Panc1 (cell line): ENCODE data around the gene PKP1. TPM values are rescaled to one million over a fixed set of nuclear protein-coding genes. Genes with fewer than 3 reads are reported as not detected.
"Not testable (repeated sequence)": the region's sequence is repeated elsewhere in the genome, so short reads cannot be mapped to it uniquely, and the experiment has no call there.

Experiments used
- ATAC-seq: fragments of 200-7000 bp; cut with Tn5 transposase; 2 replicates; pipeline ENCODE4 v1.9.1; 2020; ENCODE audit warnings: mild to moderate bottlenecking, moderate library complexity
- BruUV-seq: library from RNA; stranded (reverse); fragments of 400-500 nt; replicated peaks from 2 replicates; lab custom pipeline; 2021; lab: Mats Ljungman, UMichigan
- CTCF ChIA-PET: fragments of 300-600 bp; sonication (Branson Sonifier 250); formaldehyde crosslinking; loops from one replicate; lab custom pipeline; 2022; ENCODE audit warnings: antibody characterized with exemption; lab: Charles Lee
- POLR2A ChIA-PET: fragments of 300-600 bp; sonication (Branson Sonifier 250); formaldehyde crosslinking; loops from one replicate; lab custom pipeline; 2022; ENCODE audit warnings: antibody characterized with exemption; lab: Charles Lee
- DNase-seq: peaks from one replicate; pipeline ENCODE4 v3.0.0-alpha.2; 2010; ENCODE audit warnings: low read depth, low spot score
- H3K27ac ChIP-seq: 2 replicates; pipeline ENCODE4 v1.5.1; 2011; ENCODE audit warnings: mild to moderate bottlenecking, low read length, inconsistent platforms
- H3K27me3 ChIP-seq: fragments of 200-500 bp; sonication (Bioruptor generic); 2 replicates; pipeline ENCODE4 v1.6.0; 2014; ENCODE audit warnings: low read length, inconsistent platforms; ENCODE audit not compliant: control insufficient read depth, insufficient read depth
- H3K36me3 ChIP-seq: fragments of 200-500 bp; sonication (Bioruptor generic); 2 replicates; pipeline ENCODE4 v1.5.1; 2014; ENCODE audit warnings: inconsistent platforms, mild to moderate bottlenecking, low read length, moderate library complexity; ENCODE audit not compliant: control insufficient read depth, insufficient read depth
- H3K4me1 ChIP-seq: 2 replicates; pipeline ENCODE4 v1.5.1; 2011; ENCODE audit warnings: inconsistent platforms, mild to moderate bottlenecking, low read length, moderate library complexity; ENCODE audit not compliant: control insufficient read depth, insufficient read depth
- H3K4me3 ChIP-seq, 2 experiments: 2 replicates each; pipeline ENCODE4 v1.5.1; 2011 to 2012; ENCODE audit warnings: low read depth in 2 of 2, low read length in 2 of 2, mild to moderate bottlenecking in 2 of 2, inconsistent platforms in 1 of 2, moderate library complexity in 1 of 2
- H3K9me3 ChIP-seq: fragments of 200-500 bp; sonication (Bioruptor generic); 2 replicates; pipeline ENCODE4 v1.5.1; 2014; ENCODE audit warnings: low read depth, mild to moderate bottlenecking, inconsistent platforms, low read length, moderate library complexity; ENCODE audit not compliant: control insufficient read depth, insufficient read depth
- POLR2AphosphoS5 ChIP-seq: IDR thresholded peaks from 2 replicates; pipeline ENCODE4 v1.6.1; 2012; ENCODE audit warnings: mild to moderate bottlenecking, low read depth, low read length, moderate library complexity
- SIN3A ChIP-seq: IDR thresholded peaks from 2 replicates; pipeline ENCODE4 v1.6.1; 2012; ENCODE audit warnings: low read depth, mild to moderate bottlenecking, low read length, moderate library complexity, borderline replicate concordance; ENCODE audit not compliant: insufficient read depth
- TCF7L2 ChIP-seq: IDR thresholded peaks from 2 replicates; pipeline ENCODE4 v1.6.1; 2011; ENCODE audit warnings: mild to moderate bottlenecking, low read depth, low read length, inconsistent platforms
- in situ Hi-C: cut with HindIII; loops from 2 replicates; pipeline ENCODE4 v1.10.0; 2016; ENCODE audit warnings: low sequenced_read_pairs, low pct_unique_long_range_greater_than_20kb
- intact Hi-C: fragments of 100-400 bp; cut with micrococcal nuclease; formaldehyde crosslinking; loops from one replicate; pipeline ENCODE4 v1.10.0; 2022; ENCODE audit not compliant: unreplicated experiment
- total RNA-seq: library from RNA; stranded (reverse); gene quantifications from one replicate; pipeline ENCODE4 v1.2.1, GENCODE V29; 2021; ENCODE audit not compliant: unreplicated experiment
- TF ChIP-seq, protein P1 (sequence below): fragments of 450-650 bp; IDR thresholded peaks from 2 replicates; pipeline ENCODE4 v1.5.1; 2017; ENCODE audit warnings: mild to moderate bottlenecking
- TF ChIP-seq, protein P2 (sequence below), 2 experiments: IDR thresholded peaks; 2 replicates each; pipeline ENCODE4 v1.6.1; 2011 to 2012; ENCODE audit warnings: low read depth in 2 of 2, control low read depth in 1 of 2, low read length in 1 of 2, mild to moderate bottlenecking in 1 of 2, moderate library complexity in 1 of 2; ENCODE audit not compliant: insufficient read depth in 1 of 2

PKP1 gene
- total RNA-seq, 1 experiment from 2014 or later, result 0.44 TPM

DNA sequence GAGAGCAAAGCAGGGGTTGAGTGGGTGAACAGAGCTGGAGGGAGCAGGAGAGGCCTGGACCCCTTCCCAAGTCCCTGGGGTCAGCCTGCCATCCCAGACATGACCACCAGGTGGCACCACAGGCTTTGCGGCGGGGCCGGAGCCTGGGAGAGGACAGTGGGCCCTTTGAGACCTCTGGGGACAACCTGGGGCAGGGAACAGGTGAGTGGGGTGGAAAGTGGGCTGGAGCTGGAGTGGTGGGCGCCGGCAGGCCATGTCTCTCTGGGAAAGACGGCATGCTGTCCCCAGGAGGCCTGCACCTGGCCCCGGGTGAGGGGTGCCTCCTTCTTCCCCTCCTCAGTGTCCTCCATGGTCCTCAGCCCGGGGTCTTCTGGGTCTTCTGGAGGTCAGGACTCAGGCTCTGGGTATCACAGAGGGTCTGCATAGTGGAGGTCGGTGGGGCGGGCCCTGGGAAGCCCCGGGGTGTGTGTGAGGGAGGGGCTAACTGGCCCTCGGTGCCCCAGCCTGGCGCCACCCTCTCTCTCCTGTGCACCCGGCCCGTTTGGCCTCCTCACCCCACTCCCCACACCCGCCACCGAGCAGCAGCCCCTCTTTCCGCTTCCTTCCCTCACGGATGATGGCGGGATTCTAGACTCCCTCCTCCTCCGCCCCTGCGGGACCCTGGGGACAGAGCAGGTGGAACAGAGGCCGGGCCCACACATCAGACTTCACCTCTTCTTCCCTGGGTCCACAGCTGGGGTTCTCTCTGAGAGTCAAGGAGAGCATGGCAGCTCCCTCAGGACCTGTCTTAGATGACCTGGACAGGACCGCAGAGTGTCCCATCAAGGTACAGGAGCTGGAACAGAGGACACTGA lies 28.5 kb upstream of the PKP1 start:
- no peak for DNase-seq
- no peaks in the 10 kb centered on the region for H3K4me1 ChIP-seq
- in situ Hi-C loops, result no loop called here
- no peaks in the 10 kb centered on the region for H3K9me3 ChIP-seq
- ATAC-seq, result peak; percentile 83
- H3K27me3 ChIP-seq, result no peaks in the 10 kb centered on the region; the same call in 1 of the 2 replicates
- CTCF ChIA-PET, result interaction anchor here (0.6 to 1.0 kb wide), 3 partner anchors 92 to 199 kb away, joined by 3 to 4 read pairs (median 3); no protein-coding TSS in a partner anchor
- POLR2A ChIA-PET, result no interaction called here
- H3K27ac ChIP-seq, result no peak overlapping the region
- intact Hi-C loops, result loop anchor here (2.0 to 5.0 kb wide), 2 partner anchors 92 to 106 kb away; no protein-coding TSS in a partner anchor
- TF ChIP-seq TCF7L2, result no peak
- TF ChIP-seq, protein P1, sequence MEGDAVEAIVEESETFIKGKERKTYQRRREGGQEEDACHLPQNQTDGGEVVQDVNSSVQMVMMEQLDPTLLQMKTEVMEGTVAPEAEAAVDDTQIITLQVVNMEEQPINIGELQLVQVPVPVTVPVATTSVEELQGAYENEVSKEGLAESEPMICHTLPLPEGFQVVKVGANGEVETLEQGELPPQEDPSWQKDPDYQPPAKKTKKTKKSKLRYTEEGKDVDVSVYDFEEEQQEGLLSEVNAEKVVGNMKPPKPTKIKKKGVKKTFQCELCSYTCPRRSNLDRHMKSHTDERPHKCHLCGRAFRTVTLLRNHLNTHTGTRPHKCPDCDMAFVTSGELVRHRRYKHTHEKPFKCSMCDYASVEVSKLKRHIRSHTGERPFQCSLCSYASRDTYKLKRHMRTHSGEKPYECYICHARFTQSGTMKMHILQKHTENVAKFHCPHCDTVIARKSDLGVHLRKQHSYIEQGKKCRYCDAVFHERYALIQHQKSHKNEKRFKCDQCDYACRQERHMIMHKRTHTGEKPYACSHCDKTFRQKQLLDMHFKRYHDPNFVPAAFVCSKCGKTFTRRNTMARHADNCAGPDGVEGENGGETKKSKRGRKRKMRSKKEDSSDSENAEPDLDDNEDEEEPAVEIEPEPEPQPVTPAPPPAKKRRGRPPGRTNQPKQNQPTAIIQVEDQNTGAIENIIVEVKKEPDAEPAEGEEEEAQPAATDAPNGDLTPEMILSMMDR, result peak; percentile 98
- no peaks in the 10 kb centered on the region for H3K36me3 ChIP-seq
- no peak overlapping the region for H3K4me3 ChIP-seq
- no TSS peak for BruUV-seq

DNA sequence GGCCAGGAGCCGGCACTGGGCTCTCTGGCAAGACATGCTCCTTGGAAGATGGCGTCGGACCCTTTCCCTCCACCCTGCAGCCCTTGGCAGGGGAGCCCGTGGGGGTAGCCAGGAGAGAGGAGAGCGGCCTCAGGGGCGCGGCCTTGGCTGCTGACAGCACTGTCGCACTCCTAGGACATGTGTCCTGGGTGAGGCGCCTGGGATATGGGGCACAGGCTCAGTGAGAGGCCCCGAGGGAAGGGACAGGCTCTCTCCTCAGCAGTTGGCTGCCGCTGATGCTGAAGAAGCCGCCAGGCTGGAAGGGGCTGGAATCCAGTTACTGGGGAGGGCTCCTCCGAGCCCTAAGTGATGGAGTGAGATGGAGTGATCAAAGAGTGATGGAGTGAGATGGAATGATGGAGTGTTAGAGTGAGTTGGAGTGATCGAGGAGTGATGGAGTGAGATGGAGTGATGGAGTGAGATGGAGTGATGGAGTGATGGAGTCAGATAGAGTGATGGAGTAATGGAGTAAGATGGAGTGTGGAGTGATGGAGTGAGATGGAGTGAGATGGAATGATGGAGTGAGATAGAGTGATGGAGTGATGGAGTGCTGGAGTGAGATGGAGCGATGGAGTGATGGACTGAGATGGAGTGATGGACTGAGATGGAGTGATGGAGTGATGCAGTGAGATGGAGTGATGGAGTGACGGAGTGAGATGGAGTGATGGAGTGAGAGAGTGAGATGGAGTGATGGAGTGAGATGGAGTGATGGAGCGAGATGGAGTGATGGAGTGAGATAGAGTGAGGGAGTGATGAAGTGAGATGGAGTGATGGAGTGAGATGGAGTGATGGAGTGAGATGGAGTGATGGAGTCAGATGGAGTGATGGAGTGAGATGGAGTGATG lies 27.6 kb upstream of the PKP1 start:
- no peak for DNase-seq
- CTCF ChIA-PET, result no interaction called here
- POLR2A ChIA-PET, result no interaction called here
- Histone ChIP-seq H3K4me3 (no peak overlapping the region), H3K27ac (no peak overlapping the region), H3K4me1 (no peaks in the 10 kb centered on the region), H3K27me3 (no peaks in the 10 kb centered on the region; the same call in 1 of the 2 replicates), H3K36me3 (no peaks in the 10 kb centered on the region), H3K9me3 (no peaks in the 10 kb centered on the region)
- in situ Hi-C loops, result no loop called here
- no peak for ATAC-seq
- intact Hi-C loops, result loop anchor here (2.0 kb wide), 1 partner anchor 105 kb away; no protein-coding TSS in a partner anchor
- TF ChIP-seq SIN3A (no peak), TCF7L2 (no peak), POLR2AphosphoS5 (no peak)
- TF ChIP-seq, protein P1, result no peak
- TF ChIP-seq, protein P2, sequence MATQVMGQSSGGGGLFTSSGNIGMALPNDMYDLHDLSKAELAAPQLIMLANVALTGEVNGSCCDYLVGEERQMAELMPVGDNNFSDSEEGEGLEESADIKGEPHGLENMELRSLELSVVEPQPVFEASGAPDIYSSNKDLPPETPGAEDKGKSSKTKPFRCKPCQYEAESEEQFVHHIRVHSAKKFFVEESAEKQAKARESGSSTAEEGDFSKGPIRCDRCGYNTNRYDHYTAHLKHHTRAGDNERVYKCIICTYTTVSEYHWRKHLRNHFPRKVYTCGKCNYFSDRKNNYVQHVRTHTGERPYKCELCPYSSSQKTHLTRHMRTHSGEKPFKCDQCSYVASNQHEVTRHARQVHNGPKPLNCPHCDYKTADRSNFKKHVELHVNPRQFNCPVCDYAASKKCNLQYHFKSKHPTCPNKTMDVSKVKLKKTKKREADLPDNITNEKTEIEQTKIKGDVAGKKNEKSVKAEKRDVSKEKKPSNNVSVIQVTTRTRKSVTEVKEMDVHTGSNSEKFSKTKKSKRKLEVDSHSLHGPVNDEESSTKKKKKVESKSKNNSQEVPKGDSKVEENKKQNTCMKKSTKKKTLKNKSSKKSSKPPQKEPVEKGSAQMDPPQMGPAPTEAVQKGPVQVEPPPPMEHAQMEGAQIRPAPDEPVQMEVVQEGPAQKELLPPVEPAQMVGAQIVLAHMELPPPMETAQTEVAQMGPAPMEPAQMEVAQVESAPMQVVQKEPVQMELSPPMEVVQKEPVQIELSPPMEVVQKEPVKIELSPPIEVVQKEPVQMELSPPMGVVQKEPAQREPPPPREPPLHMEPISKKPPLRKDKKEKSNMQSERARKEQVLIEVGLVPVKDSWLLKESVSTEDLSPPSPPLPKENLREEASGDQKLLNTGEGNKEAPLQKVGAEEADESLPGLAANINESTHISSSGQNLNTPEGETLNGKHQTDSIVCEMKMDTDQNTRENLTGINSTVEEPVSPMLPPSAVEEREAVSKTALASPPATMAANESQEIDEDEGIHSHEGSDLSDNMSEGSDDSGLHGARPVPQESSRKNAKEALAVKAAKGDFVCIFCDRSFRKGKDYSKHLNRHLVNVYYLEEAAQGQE (IDR thresholded peaks at IDR 0.05; ENCODE audit: insufficient read depth in 1 of 2, low read depth in 2 of 2, low read length in 1 of 2), result no peak
- BruUV-seq, result no TSS peak

DNA sequence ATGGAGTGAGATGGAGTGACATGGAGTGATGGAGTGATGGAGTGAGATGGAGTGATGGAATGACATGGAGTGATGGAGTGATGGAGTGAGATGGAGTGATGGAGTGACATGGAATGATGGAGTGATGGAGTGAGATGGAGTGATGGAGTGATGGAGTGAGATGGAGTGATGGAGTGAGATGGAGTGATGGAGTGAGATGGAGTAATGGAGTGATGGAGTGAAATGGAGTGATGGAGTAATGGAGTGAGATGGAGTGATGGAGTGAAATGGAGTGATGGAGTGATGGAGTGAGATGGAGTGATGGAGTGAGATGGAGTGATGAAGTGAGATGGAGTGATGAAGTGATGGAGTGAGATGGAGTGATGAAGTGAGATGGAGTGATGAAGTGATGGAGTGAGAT lies 25.2 kb upstream of the PKP1 start:
- ATAC-seq, H3K27ac ChIP-seq, H3K36me3 ChIP-seq, CTCF ChIA-PET, H3K4me3 ChIP-seq, H3K4me1 ChIP-seq, in situ Hi-C loops, intact Hi-C loops, DNase-seq, BruUV-seq, H3K9me3 ChIP-seq, H3K27me3 ChIP-seq, POLR2A ChIA-PET: not testable (repeated sequence)
